Caco-2 (cell line): ENCODE measurements around the gene WARS2. TPM values are rescaled to one million over a fixed set of nuclear protein-coding genes. Genes with fewer than 3 reads are reported as not detected.
"Not testable (repeated sequence)": the region's sequence is repeated elsewhere in the genome, so short reads cannot be mapped to it uniquely, and the experiment has no call there.

Source experiments
- BruUV-seq: library from RNA; stranded (reverse); fragments of 400-500 nt; replicated peaks from 2 replicates; lab custom pipeline; 2021; lab: Mats Ljungman, UMichigan
- CTCF ChIA-PET: fragments of 300-600 bp; sonication (Branson Sonifier 250); formaldehyde crosslinking; loops from one replicate; lab custom pipeline; 2022; ENCODE audit warnings: antibody characterized with exemption; lab: Charles Lee
- POLR2A ChIA-PET: fragments of 300-600 bp; sonication (Branson Sonifier 250); formaldehyde crosslinking; loops from one replicate; lab custom pipeline; 2022; ENCODE audit warnings: antibody characterized with exemption; lab: Charles Lee
- DNase-seq, 2 experiments: peaks; one replicate each; pipeline versions ENCODE4 v3.0.0 to v3.0.0-alpha.2; 2020 to 2022
- H3K27me3 ChIP-seq: replicated peaks from 2 replicates; pipeline ENCODE4 v1.6.0; 2011; ENCODE audit warnings: low read length; ENCODE audit not compliant: control insufficient read depth, insufficient read depth
- H3K36me3 ChIP-seq: 2 replicates; pipeline ENCODE4 v1.5.1; 2011; ENCODE audit warnings: low read length; ENCODE audit not compliant: control insufficient read depth, insufficient read depth
- H3K4me1 ChIP-seq: fragments of 250-450 bp; sonication (Bioruptor Pico); 2 replicates; pipeline ENCODE4 v1.5.1; 2020; ENCODE audit warnings: mild to moderate bottlenecking
- H3K4me3 ChIP-seq: 2 replicates; pipeline ENCODE4 v1.5.1; 2011; ENCODE audit warnings: low read depth, mild to moderate bottlenecking, control low read depth, low read length
- H3K9me3 ChIP-seq: fragments of 250-450 bp; sonication (Bioruptor Pico); 2 replicates; pipeline ENCODE4 v1.5.1; 2020; ENCODE audit warnings: mild to moderate bottlenecking, moderate library complexity
- H3K27ac Mint-ChIP-seq: one replicate; pipeline ENCODE4 v1.8.0; 2022; ENCODE audit warnings: mixed read lengths; ENCODE audit not compliant: unreplicated experiment
- H3K27me3 Mint-ChIP-seq: one replicate; pipeline ENCODE4 v1.8.0; 2022; ENCODE audit warnings: mixed read lengths; ENCODE audit not compliant: insufficient read depth, unreplicated experiment
- H3K36me3 Mint-ChIP-seq: one replicate; pipeline ENCODE4 v1.8.0; 2022; ENCODE audit warnings: mild to moderate bottlenecking, mixed read lengths; ENCODE audit not compliant: insufficient read depth, unreplicated experiment
- H3K4me1 Mint-ChIP-seq: one replicate; pipeline ENCODE4 v1.8.0; 2022; ENCODE audit warnings: low read depth, mixed read lengths; ENCODE audit not compliant: unreplicated experiment
- H3K4me3 Mint-ChIP-seq: one replicate; pipeline ENCODE4 v1.8.0; 2022; ENCODE audit warnings: mild to moderate bottlenecking, moderate library complexity, mixed read lengths; ENCODE audit not compliant: unreplicated experiment
- H3K9me3 Mint-ChIP-seq: one replicate; pipeline ENCODE4 v1.8.0; 2022; ENCODE audit warnings: mixed read lengths; ENCODE audit not compliant: unreplicated experiment
- intact Hi-C: fragments of 100-400 bp; cut with micrococcal nuclease; formaldehyde crosslinking; loops from one replicate; pipeline ENCODE4 v1.10.0; 2022; ENCODE audit not compliant: unreplicated experiment
- total RNA-seq: library from RNA; stranded (reverse); gene quantifications from 2 replicates; pipeline ENCODE4 v1.2.3, GENCODE V29; 2022
- TF ChIP-seq, protein P1 (sequence below), 2 experiments: fragments of 200-600 bp in 1 of 2; IDR thresholded peaks; 1 replicate in 1 of 2; 2 replicates in 1 of 2; pipeline versions ENCODE4 v1.5.1 to v1.8.0; 2011 to 2022; ENCODE audit warnings: antibody characterized with exemption in 1 of 2, control low read depth in 1 of 2, inconsistent platforms in 1 of 2, low read depth in 1 of 2, low read length in 1 of 2, mild to moderate bottlenecking in 1 of 2, moderate library complexity in 1 of 2; ENCODE audit not compliant: insufficient read depth in 1 of 2, severe bottlenecking in 1 of 2, unreplicated experiment in 1 of 2

Gene WARS2
- total RNA-seq, 1 experiment from 2014 or later, result 11.9 TPM

DNA sequence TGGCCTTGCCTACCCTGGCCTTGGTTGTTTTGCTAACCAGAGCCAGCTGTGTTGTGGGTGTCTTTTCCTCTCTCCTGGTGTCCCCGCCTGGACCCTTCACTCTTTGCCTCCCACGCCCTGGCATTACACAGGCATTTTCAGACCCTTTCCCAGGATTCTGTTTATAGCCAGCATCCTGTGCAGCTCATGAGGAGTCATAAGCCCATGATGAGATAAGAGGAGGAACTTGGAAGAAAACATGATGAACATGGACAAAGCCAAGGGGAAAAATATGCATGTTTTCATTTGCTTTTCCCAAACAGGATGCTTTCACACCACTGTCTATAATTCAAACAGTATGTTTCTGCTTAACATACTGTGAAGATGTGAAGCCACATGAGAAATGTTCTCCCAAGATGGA lies 18.7 kb upstream of the WARS2 start:
- CTCF ChIA-PET, result no interaction called here

DNA sequence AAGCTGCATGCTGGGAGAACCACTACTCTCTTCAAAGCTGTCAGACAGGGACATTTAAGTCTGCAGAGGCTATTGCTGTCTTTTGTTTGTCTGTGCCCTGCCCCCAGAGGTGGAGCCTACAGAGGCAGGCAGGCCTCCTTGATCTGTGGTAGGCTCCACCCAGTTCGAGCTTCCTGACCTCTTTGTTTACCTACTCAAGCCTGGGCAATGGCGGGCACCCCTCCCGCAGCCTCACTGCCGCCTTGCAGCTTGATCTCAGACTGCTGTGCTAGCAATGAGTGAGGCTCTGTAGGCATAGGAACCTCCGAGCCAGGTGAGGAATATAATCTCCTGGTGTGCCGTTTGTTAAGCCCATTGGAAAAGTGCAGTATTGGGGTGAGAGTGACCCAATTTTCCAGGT lies 16.3 kb upstream of the WARS2 start:
- POLR2A ChIA-PET, result not testable (repeated sequence)

More for the DNA sequence above, 18.7 kb upstream of the WARS2 start:
- intact Hi-C loops, result no loop called here
- Mint-ChIP-seq H3K4me1 (no peaks in the 10 kb centered on the region), H3K27me3 (no peaks in the 10 kb centered on the region), H3K4me3 (no peak overlapping the region), H3K9me3 (peaks cover 15% of the 10 kb centered on the region), H3K36me3 (peaks cover 4% of the 10 kb centered on the region), H3K27ac (no peak overlapping the region)
- H3K27me3 ChIP-seq, result no peaks in the 10 kb centered on the region
- H3K9me3 ChIP-seq, result no peaks in the 10 kb centered on the region
- DNase-seq, result no peak
- H3K4me3 ChIP-seq, result no peak overlapping the region
- BruUV-seq, result no TSS peak
- POLR2A ChIA-PET, result no interaction called here
- H3K36me3 ChIP-seq, result no peaks in the 10 kb centered on the region; the same call in 1 of the 2 replicates
- TF ChIP-seq, protein P1, sequence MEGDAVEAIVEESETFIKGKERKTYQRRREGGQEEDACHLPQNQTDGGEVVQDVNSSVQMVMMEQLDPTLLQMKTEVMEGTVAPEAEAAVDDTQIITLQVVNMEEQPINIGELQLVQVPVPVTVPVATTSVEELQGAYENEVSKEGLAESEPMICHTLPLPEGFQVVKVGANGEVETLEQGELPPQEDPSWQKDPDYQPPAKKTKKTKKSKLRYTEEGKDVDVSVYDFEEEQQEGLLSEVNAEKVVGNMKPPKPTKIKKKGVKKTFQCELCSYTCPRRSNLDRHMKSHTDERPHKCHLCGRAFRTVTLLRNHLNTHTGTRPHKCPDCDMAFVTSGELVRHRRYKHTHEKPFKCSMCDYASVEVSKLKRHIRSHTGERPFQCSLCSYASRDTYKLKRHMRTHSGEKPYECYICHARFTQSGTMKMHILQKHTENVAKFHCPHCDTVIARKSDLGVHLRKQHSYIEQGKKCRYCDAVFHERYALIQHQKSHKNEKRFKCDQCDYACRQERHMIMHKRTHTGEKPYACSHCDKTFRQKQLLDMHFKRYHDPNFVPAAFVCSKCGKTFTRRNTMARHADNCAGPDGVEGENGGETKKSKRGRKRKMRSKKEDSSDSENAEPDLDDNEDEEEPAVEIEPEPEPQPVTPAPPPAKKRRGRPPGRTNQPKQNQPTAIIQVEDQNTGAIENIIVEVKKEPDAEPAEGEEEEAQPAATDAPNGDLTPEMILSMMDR (IDR thresholded peaks at IDR 0.05; ENCODE audit: insufficient read depth in 1 of 2, low read depth in 1 of 2, low read length in 1 of 2, severe bottlenecking in 1 of 2, unreplicated experiment in 1 of 2), result no peak
- H3K4me1 ChIP-seq, result no peaks in the 10 kb centered on the region

DNA sequence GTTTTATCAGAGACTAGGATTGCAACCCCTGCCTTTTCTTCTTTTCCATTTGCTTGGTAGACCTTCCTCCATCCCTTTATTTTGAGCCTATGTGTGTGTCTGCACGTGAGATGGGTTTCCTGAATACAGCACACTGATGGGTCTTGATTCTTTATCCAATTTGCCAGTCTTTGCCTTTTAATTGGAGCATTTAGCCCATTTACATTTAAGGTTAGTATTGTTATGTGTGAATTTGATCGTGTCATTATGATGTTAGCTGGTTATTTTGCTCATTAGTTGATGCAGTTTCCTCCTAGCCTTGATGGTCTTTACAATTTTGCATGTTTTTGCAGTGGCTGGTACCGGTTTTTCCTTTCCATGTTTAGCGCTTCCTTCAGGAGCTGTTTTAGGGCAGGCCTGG lies 14.6 kb upstream of the WARS2 start:
- POLR2A ChIA-PET, intact Hi-C loops, H3K4me1 ChIP-seq, H3K36me3 ChIP-seq, H3K4me3 Mint-ChIP-seq, H3K27ac Mint-ChIP-seq, H3K9me3 ChIP-seq, H3K36me3 Mint-ChIP-seq, H3K27me3 ChIP-seq, DNase-seq, H3K4me3 ChIP-seq, H3K27me3 Mint-ChIP-seq, CTCF ChIA-PET, H3K4me1 Mint-ChIP-seq, BruUV-seq: not testable (repeated sequence)
- peaks cover 19% of the 10 kb centered on the region for H3K9me3 Mint-ChIP-seq

More for the DNA sequence above, 16.3 kb upstream of the WARS2 start:
- CTCF ChIA-PET, H3K4me1 Mint-ChIP-seq, H3K36me3 ChIP-seq, H3K9me3 ChIP-seq, H3K27ac Mint-ChIP-seq, H3K27me3 ChIP-seq, H3K4me3 ChIP-seq, H3K36me3 Mint-ChIP-seq, H3K4me3 Mint-ChIP-seq, DNase-seq, BruUV-seq, intact Hi-C loops, H3K27me3 Mint-ChIP-seq, H3K4me1 ChIP-seq: not testable (repeated sequence)
- peaks cover 19% of the 10 kb centered on the region for H3K9me3 Mint-ChIP-seq

DNA sequence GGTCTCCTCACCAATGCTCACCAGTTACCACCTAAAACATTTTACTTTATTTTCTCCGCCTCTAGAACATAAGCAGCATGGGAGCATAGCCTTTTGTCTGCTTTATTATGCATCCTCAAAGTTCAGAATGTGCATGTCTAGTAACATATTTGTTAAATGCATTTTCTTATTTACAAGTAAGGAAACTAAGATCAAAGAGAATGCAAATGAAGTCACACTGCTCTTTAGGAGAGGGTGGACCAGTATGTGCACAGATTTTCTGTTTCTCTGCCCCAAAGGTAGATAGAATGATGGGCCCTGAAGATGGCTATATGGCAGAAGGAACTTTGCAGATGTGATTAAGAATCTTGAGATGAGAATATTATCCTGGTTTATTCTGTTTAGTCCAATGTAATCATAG lies 9.7 kb upstream of the WARS2 start:
- Histone ChIP-seq H3K9me3 (no peaks in the 10 kb centered on the region), H3K36me3 (no peaks in the 10 kb centered on the region), H3K4me1 (no peaks in the 10 kb centered on the region), H3K4me3 (no peak overlapping the region), H3K27me3 (no peaks in the 10 kb centered on the region)
- Mint-ChIP-seq H3K9me3 (peaks cover 10% of the 10 kb centered on the region), H3K4me3 (no peak overlapping the region), H3K27ac (no peak overlapping the region), H3K4me1 (no peaks in the 10 kb centered on the region), H3K27me3 (no peaks in the 10 kb centered on the region), H3K36me3 (no peaks in the 10 kb centered on the region)
- TF ChIP-seq, protein P1 (IDR thresholded peaks at IDR 0.05; ENCODE audit: insufficient read depth in 1 of 2, low read depth in 1 of 2, low read length in 1 of 2, severe bottlenecking in 1 of 2, unreplicated experiment in 1 of 2), result no peak
- BruUV-seq, result no TSS peak
- no peak for DNase-seq
- CTCF ChIA-PET, result no interaction called here
- intact Hi-C loops, result no loop called here
- POLR2A ChIA-PET, result no interaction called here
